HG02943 (cell line): ENCODE results near the gene PTGFR.

Experiments
- ATAC-seq: cut with Tn5 transposase; IDR thresholded peaks from one replicate; pipeline ENCODE4 v1.9.1; 2021; ENCODE audit warnings: mild to moderate bottlenecking, low read depth, moderate library complexity; ENCODE audit not compliant: unreplicated experiment

Gene PTGFR

GRCh38 chr1:78577257-78578100 lies 86.7 kb downstream of the PTGFR start:
- no peak for ATAC-seq

- ATAC-seq: no peak
These were observed 95.8 kb downstream of the PTGFR start for GRCh38 chr1:78586572-78586971.

GRCh38 chr1:78587211-78587610 lies 96.4 kb downstream of the PTGFR start:
- ATAC-seq: no peak
